ENCODE results near the gene OR4D6.

DNA sequence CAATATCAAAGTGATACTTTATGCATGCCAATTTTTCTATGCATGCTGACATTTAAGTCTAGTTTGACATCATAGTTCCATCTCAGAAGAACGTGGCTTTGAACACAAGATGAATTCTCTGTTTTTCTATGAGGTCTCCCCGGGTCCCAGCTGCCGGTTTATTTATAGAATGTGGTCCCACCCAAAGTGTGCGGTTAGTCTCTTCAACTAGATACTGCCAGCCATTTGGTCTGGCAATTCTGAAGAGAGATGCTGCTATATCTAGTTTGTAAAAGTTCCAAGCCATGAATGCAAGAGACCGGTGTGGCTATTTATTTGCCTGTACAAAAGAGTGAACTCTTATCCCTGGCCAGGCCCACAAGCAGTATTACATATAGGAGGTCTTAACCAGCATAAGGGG is 39.7 kb upstream of the OR4D6 start:
- TF ChIP-seq POLR2AphosphoS5 (IDR thresholded peaks at IDR 0.05; ENCODE audit: low read depth, low read length) = no peak
- no peak for TF ChIP-seq REST (IDR thresholded peaks at IDR 0.05; ENCODE audit: insufficient read depth in 1 of 2, low read depth in 2 of 2, low read length in 2 of 2)

Data from PFSK-1 (cell line).